IgD-negative memory B cell (primary cell): ENCODE results near the gene ERMN. TPM values are rescaled to one million over a fixed set of nuclear protein-coding genes. Genes with fewer than 3 reads are reported as not detected.

Experiments used
- H3K27ac Mint-ChIP-seq, 3 donors: one replicate each; pipeline ENCODE4 v1.8.0; 2020 to 2022; ENCODE audit warnings: mild to moderate bottlenecking in 3 of 3, mixed read lengths in 3 of 3, moderate library complexity in 1 of 3
- H3K27me3 Mint-ChIP-seq: one replicate; pipeline ENCODE4 v1.8.0; 2021; ENCODE audit warnings: mixed read lengths
- H3K36me3 Mint-ChIP-seq: one replicate; pipeline ENCODE4 v1.8.0; 2020; ENCODE audit warnings: mild to moderate bottlenecking, mixed read lengths
- H3K4me1 Mint-ChIP-seq, 3 donors: one replicate each; pipeline ENCODE4 v1.8.0; 2020 to 2022; ENCODE audit warnings: mixed read lengths in 3 of 3, mild to moderate bottlenecking in 1 of 3
- H3K4me3 Mint-ChIP-seq, 4 donors: one replicate each; pipeline ENCODE4 v1.8.0; 2020 to 2022; ENCODE audit warnings: mild to moderate bottlenecking in 4 of 4, mixed read lengths in 4 of 4, moderate library complexity in 3 of 4
- H3K9me3 Mint-ChIP-seq, 3 donors: one replicate each; pipeline ENCODE4 v1.8.0; 2020 to 2021; ENCODE audit warnings: mixed read lengths in 3 of 3, mild to moderate bottlenecking in 1 of 3
- polyA plus RNA-seq: library from polyadenylated mRNA; unstranded; fragments of 300-500 nt; fragmentation: Illumina TruSeq; gene quantifications from one replicate; pipeline ENCODE4 v1.2.3, GENCODE V29; 2021

The ERMN gene
- polyA plus RNA-seq, 1 donor from 2014 or later: 0.08 TPM

DNA sequence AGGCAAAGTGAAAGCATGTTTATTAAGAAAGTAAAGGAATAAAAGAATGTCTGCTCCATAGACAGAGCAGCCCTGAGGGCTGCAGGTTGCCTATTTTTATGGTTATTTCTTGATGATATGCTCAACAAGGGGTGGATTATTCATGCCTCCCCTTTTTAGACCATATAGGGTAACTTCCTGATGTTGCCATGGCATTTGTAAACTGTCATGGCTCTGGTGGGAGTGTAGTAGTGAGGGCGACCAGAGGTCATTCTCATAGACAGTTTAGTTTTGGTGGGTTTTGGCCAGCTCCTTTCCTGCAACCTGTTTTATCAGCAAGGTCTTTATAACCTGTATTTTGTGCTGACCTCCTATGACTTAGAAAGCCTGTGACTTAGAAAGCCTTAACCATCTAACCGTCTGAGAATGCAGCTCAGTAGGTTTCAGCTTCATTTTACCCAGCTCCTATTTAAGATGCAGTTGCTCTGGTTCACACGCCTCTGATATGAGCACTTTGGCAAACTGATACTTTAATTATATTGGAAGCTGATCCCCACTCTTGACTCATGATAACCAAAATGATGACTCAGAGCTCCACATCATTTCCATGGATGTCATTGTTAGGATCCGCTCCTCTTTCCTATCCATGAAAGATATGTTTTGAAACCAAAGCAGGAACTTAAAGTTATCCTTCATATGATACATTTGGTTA, 14.5 kb upstream of the ERMN start:
- peaks cover 39% of the 10 kb centered on the region for H3K36me3 Mint-ChIP-seq
- H3K4me1 Mint-ChIP-seq: peaks cover 4 to 8% (median 6%) of the 10 kb centered on the region in 3 donors

GRCh38 chr2:157337978-157338377, 12.4 kb upstream of the ERMN start:
- H3K27ac Mint-ChIP-seq: no peak overlapping the region
- no peak overlapping the region for H3K4me3 Mint-ChIP-seq
- peaks cover 0 to 13% (median 2%) of the 10 kb centered on the region in 3 donors for H3K9me3 Mint-ChIP-seq
- no peaks in the 10 kb centered on the region for H3K27me3 Mint-ChIP-seq
- peaks cover 4 to 8% (median 6%) of the 10 kb centered on the region in 3 donors for H3K4me1 Mint-ChIP-seq
- peaks cover 27% of the 10 kb centered on the region for H3K36me3 Mint-ChIP-seq

More for the DNA sequence above, 14.5 kb upstream of the ERMN start:
- Mint-ChIP-seq H3K27me3 (no peaks in the 10 kb centered on the region), H3K9me3 (peaks cover 8 to 29% (median 20%) of the 10 kb centered on the region in 3 donors), H3K4me3 (no peak overlapping the region), H3K27ac (peak overlapping the region in 1 of 3 donors; percentile 14)

DNA sequence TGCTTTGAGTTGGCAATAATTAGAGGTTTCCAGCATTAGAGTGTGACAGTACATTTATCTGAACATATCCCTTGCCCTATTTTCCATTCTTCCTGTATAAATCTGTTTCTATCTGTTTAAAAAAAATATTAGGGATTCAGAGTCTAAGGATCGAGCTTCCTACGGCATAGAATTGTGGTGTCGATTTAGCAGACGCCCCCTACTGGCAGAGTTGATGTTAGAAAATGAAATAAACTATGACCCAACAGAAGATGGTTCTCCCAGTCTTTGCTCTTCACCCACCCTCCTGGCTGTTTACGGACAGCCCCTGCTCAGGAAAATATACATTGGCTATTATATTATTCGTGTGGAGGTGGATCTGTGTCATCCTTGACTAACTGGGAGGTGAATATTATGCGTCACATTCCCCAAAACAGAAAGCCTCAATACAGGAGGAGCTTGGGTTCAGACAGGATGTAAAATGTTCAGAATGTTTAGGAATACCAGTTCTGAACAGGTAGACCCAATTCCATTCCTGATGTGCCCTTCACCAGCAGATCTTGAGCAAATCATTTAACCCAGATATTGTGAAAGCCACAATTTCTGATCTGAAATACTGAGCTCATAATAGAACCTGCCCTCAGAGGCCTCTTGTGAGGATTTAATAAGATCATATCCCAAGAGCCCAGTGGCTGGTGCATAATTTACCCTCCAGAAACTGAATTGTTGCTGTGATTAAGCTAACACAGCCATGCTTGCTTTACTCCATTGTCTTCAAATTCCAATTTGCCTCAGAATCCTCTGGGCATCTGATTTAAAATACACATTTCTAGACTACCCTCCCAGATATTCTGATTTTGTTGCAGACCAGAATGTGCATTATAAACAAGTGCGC, 10.8 kb upstream of the ERMN start:
- H3K4me1 Mint-ChIP-seq: peaks cover 2 to 8% (median 4%) of the 10 kb centered on the region in 3 donors
- peaks cover 15% of the 10 kb centered on the region for H3K36me3 Mint-ChIP-seq
- H3K27ac Mint-ChIP-seq: peak overlapping the region in 1 of 3 donors; percentile 50
- H3K4me3 Mint-ChIP-seq: peak overlapping the region in 1 of 4 donors; percentile 80
- no peaks in the 10 kb centered on the region for H3K27me3 Mint-ChIP-seq
- peaks cover 0 to under 1% (median 0%) of the 10 kb centered on the region in 3 donors for H3K9me3 Mint-ChIP-seq

DNA sequence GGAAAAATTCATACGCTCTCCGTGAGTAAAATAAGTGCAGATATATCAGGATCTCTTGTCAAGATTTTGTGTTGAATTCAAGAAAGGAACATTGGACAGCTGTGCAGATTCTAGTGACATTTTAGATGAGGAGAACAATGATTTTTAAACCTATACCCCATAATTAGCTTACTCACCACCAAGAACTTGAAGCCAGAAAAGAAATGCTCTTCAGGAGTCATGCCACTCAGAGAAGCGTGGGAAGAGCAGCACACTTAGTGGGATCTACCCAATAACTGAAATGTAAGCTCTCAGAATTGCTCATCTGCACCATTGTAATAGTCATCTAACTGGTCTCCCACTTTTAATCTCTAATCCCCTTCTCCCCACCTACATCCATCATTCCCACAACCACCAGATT, 9.2 kb upstream of the ERMN start:
- Mint-ChIP-seq H3K27me3 (no peaks in the 10 kb centered on the region), H3K36me3 (peaks cover 9% of the 10 kb centered on the region), H3K9me3 (no peaks in the 10 kb centered on the region), H3K4me3 (no peak overlapping the region), H3K4me1 (peaks cover 2 to 8% (median 4%) of the 10 kb centered on the region in 3 donors), H3K27ac (no peak overlapping the region)

DNA sequence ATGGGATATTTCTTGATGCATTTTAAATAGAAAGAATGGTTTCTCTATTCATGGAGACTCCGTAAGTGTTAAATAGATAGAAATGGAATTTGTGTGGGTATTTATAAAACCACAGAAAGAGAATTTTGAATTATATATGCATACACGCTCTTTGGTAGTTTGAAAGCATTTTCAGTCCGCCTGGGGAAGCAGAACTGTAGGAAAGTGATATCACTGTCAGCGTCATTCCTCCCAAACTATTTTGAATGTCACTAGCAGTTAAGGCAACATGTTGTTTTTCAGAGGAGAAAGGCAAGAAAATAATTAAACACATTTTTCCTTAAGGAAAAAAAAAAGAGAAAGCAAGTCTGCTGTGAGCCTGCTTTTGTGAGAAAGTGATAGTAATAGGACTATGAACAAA, 8.7 kb upstream of the ERMN start:
- Mint-ChIP-seq H3K36me3 (peaks cover 9% of the 10 kb centered on the region), H3K9me3 (no peaks in the 10 kb centered on the region), H3K27ac (peak overlapping the region in 1 of 3 donors; percentile 29), H3K4me1 (peaks cover 2 to 8% (median 4%) of the 10 kb centered on the region in 3 donors), H3K4me3 (no peak overlapping the region), H3K27me3 (no peaks in the 10 kb centered on the region)

- H3K4me1 Mint-ChIP-seq: peaks cover 2 to 9% (median 4%) of the 10 kb centered on the region in 3 donors
- H3K27ac Mint-ChIP-seq: peak overlapping the region in 1 of 3 donors; percentile 14
- H3K9me3 Mint-ChIP-seq: no peaks in the 10 kb centered on the region
- no peak overlapping the region for H3K4me3 Mint-ChIP-seq
- no peaks in the 10 kb centered on the region for H3K27me3 Mint-ChIP-seq
- peaks cover 6% of the 10 kb centered on the region for H3K36me3 Mint-ChIP-seq
These were observed 7.9 kb upstream of the ERMN start for GRCh38 chr2:157333304-157334047.

- H3K9me3 Mint-ChIP-seq: no peaks in the 10 kb centered on the region
- peaks cover 6 to 14% (median 7%) of the 10 kb centered on the region in 3 donors for H3K4me1 Mint-ChIP-seq
- H3K27me3 Mint-ChIP-seq: no peaks in the 10 kb centered on the region
- H3K36me3 Mint-ChIP-seq: peaks cover 4% of the 10 kb centered on the region
- H3K27ac Mint-ChIP-seq: peak overlapping the region in 1 of 3 donors; percentile 54
- H3K4me3 Mint-ChIP-seq: no peak overlapping the region
These were observed 3.9 kb upstream of the ERMN start for GRCh38 chr2:157329524-157329923.

GRCh38 chr2:157327621-157328500, 2.2 kb upstream of the ERMN start:
- peak overlapping the region in 3 of 4 donors; percentile 35 to 56 (median 51) for H3K4me3 Mint-ChIP-seq
- peaks cover 2% of the 10 kb centered on the region for H3K36me3 Mint-ChIP-seq
- peaks cover 6 to 14% (median 7%) of the 10 kb centered on the region in 3 donors for H3K4me1 Mint-ChIP-seq
- peak overlapping the region in 1 of 3 donors; percentile 6 for H3K27ac Mint-ChIP-seq
- no peaks in the 10 kb centered on the region for H3K9me3 Mint-ChIP-seq
- no peaks in the 10 kb centered on the region for H3K27me3 Mint-ChIP-seq

DNA sequence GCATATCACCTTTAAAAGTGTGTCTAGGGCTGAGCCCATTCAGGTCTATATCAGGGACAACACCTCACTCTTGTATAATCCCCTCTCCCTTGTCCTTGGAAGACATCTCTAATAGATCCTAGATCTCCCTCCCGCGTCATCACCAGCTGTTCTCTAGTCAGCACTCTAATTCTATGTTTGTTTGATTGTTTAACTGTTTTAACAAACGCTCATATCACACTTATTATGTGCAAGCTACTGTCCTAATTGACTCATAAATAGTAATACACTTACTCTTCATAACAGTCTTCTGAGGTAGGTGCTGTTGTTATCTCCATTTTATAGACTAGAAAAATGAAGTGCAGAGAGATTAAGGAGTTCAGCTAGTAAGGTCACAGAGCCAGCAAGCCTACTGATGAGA, 1.6 kb upstream of the ERMN start:
- Mint-ChIP-seq H3K27ac (peak overlapping the region in 1 of 3 donors; percentile 6), H3K4me3 (peak overlapping the region in 1 of 4 donors; percentile 51), H3K4me1 (peaks cover 6 to 14% (median 7%) of the 10 kb centered on the region in 3 donors)

GRCh38 chr2:157326698-157327097, 1.1 kb upstream of the ERMN start:
- Mint-ChIP-seq H3K36me3 (no peaks in the 10 kb centered on the region), H3K9me3 (no peaks in the 10 kb centered on the region), H3K27me3 (no peaks in the 10 kb centered on the region), H3K27ac (peak overlapping the region in 1 of 3 donors; percentile 45), H3K4me3 (no peak overlapping the region), H3K4me1 (peaks cover 6 to 14% (median 7%) of the 10 kb centered on the region in 3 donors)

More for the DNA sequence above, 1.6 kb upstream of the ERMN start:
- Mint-ChIP-seq H3K36me3 (no peaks in the 10 kb centered on the region), H3K9me3 (no peaks in the 10 kb centered on the region), H3K27me3 (no peaks in the 10 kb centered on the region)

DNA sequence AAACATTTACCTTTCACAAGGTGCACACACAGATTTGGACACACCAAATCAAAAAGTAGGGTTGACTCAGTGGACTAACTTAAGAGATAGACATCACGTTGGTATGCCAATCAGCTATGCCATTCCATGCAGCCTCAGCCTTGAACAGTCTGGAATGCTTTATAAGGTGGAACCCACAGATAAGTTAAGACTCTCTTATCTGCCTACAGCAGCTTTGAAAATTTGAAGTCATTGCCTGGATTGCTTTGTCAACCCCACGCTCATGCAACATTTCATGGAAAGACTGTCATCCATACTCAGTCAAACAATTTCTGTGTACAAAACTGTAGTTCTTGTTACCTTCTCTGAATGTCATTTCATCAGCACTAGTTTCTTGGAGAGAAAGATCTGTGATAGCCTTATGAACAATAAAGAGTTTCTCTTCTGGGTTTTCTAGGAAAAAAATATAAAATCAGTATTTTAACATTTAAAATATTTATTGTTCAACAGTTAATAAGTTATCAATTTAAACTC, 1.2 kb downstream of the ERMN start:
- Mint-ChIP-seq H3K4me1 (peaks cover 6 to 14% (median 7%) of the 10 kb centered on the region in 3 donors), H3K27me3 (no peaks in the 10 kb centered on the region), H3K9me3 (no peaks in the 10 kb centered on the region), H3K4me3 (no peak overlapping the region), H3K27ac (peak overlapping the region in 1 of 3 donors; percentile 80), H3K36me3 (peaks cover 8% of the 10 kb centered on the region)

GRCh38 chr2:157322432-157322831, 3.2 kb downstream of the ERMN start:
- Mint-ChIP-seq H3K4me1 (peaks cover under 1 to 3% (median 3%) of the 10 kb centered on the region in 3 donors), H3K36me3 (peaks cover 8% of the 10 kb centered on the region), H3K27ac (no peak overlapping the region), H3K4me3 (no peak overlapping the region), H3K9me3 (no peaks in the 10 kb centered on the region), H3K27me3 (no peaks in the 10 kb centered on the region)

DNA sequence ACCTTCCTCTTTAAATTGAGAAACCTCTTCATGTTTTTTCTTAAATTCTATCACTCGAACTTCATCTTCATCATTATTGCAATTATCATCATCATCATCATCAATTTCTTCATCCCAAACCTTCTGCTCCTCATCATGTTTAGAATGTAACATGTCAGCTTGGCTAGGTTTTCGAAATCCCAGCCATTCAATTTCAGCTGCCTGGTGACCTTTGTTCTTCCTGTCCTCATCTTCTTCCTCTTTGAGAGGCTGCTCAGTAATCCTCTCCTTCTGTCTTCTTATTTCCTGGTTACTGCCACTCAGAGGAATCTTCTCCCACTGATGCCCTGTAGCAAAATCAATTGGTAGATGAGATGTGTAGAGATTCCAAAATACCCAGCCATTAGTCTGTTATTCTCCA, 4.2 kb downstream of the ERMN start:
- Mint-ChIP-seq H3K36me3 (peaks cover 8% of the 10 kb centered on the region), H3K27me3 (no peaks in the 10 kb centered on the region), H3K4me1 (no peaks in the 10 kb centered on the region), H3K4me3 (no peak overlapping the region), H3K9me3 (no peaks in the 10 kb centered on the region), H3K27ac (no peak overlapping the region)

- H3K27me3 Mint-ChIP-seq: no peaks in the 10 kb centered on the region
- H3K27ac Mint-ChIP-seq: no peak overlapping the region
- H3K4me3 Mint-ChIP-seq: no peak overlapping the region
- H3K36me3 Mint-ChIP-seq: peaks cover 8% of the 10 kb centered on the region
- no peaks in the 10 kb centered on the region for H3K4me1 Mint-ChIP-seq
- H3K9me3 Mint-ChIP-seq: no peaks in the 10 kb centered on the region
These were observed 5.2 kb downstream of the ERMN start for GRCh38 chr2:157320409-157320808.
